ENCODE data around the gene SEPTIN6.
"Not testable (repeated sequence)": the region's sequence is repeated elsewhere in the genome, so short reads cannot be mapped to it uniquely, and the experiment has no call there.

Gene SEPTIN6

GRCh38 chrX:119690921-119691716, 1.8 kb downstream of the SEPTIN6 start:
- DNase-seq: no peak

GRCh38 chrX:119688911-119689321, 4.1 kb downstream of the SEPTIN6 start:
- no peak for DNase-seq

DNA sequence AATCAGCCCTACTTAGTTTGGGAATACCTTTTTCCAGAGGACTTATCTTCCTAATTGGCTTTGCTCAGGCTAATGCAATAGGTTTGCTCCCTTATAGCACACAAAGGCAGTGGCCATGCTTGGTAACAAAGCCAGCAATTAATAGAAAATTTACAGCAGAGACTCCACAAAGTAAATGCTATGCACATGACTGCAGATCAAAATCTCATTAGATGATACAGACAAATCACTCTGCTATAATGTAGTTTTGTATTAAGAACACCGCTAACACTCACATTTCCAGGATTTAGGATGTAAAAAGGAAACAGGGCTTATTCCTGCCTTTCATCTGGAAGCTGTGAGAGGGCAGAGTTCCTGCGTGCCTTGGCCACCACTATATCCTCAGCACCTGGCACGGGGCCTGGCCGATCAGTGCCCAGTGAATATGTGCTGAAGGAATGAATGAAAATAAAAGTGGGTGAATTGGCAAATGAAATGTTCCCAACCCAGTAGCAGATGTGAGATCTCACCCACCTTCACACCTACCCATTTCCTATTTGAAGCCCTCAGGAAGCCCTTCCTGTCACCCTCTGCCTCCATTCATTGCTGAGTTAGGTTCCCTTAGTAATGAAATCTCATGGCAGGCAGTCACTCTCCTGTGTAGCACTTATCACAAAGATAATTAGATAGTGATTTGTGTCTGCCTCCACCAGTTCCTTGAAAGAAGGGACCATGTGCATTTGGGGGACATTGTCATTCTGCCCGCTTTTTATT, 5.1 kb downstream of the SEPTIN6 start:
- no peak for DNase-seq

GRCh38 chrX:119686087-119686691, 6.8 kb downstream of the SEPTIN6 start:
- DNase-seq: peak; percentile 66

GRCh38 chrX:119685225-119686066, 7.5 kb downstream of the SEPTIN6 start:
- peak; percentile 67 for DNase-seq

DNA sequence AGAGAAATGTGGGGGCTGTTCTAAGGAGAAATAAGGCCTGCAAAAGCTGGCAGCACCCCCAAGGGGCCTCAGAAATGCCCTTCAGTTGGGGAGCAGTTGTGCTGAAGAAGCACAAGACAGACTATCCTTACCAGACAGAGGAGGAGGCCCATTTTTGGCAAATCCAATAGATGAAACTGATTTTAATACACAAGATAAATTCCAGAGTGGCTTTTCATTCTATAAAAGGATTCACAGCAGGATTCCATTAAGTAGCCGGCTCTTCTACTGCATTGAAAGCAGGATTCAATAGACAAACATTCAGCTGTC, 8.1 kb downstream of the SEPTIN6 start:
- no peak for DNase-seq

- not testable (repeated sequence) for DNase-seq
Observed at GRCh38 chrX:119684312-119684711, 8.7 kb downstream of the SEPTIN6 start.

GRCh38 chrX:119682019-119682989, 10.7 kb downstream of the SEPTIN6 start:
- DNase-seq: no peak

GRCh38 chrX:119677654-119677981, 15.3 kb downstream of the SEPTIN6 start:
- no peak for DNase-seq

- DNase-seq: peak; percentile 33
Observed at GRCh38 chrX:119676949-119677653, 15.9 kb downstream of the SEPTIN6 start.

DNA sequence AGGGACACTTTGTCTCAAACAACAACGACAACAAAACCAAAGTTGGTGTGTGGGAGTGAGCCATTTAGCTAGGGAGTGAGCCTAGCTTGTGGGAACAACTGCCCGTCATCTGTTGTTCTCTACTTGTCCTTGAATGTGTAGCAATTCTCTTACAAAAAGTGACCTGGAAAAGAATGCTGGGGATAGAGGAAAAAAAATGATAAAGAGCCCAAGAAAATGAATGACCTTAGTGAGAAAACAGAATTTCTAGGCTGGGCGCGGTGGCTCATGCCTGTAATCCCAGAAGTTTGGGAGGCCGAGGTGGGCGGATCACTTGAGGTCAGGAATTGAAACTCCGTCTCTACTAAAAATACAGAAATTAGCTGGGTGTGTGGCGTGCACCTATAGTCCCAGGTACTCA, 19.6 kb downstream of the SEPTIN6 start:
- no peak for DNase-seq

GRCh38 chrX:119672426-119672825, 20.5 kb downstream of the SEPTIN6 start:
- no peak for DNase-seq

- peak; percentile 26 for DNase-seq
Observed at GRCh38 chrX:119669424-119670037, 23.4 kb downstream of the SEPTIN6 start.

GRCh38 chrX:119667111-119667878, 25.7 kb downstream of the SEPTIN6 start:
- DNase-seq: peak; percentile 65

DNA sequence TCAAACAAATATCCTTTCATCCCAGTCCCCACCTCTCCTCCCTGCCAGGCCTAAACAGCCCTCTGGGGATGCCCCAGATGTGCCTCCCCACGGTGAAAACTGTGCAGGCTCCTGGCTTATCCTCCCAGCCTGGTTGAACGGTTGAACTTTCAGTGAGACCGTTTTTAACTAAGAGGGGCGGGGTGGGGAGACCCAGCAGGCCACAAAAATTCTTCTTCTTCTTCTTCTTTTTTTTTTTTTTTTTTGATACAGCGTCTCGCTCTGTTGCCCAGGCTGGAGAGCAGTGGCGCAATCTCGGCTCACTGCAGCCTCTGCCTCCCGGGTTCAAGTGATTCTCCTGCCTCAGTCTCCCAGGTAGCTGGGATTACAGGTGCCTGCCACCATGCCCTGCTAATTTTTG, 28.1 kb downstream of the SEPTIN6 start:
- not testable (repeated sequence) for DNase-seq

- DNase-seq: no peak
Observed at GRCh38 chrX:119661486-119661885, 31.5 kb downstream of the SEPTIN6 start.

- no peak for DNase-seq
Observed at GRCh38 chrX:119659522-119659921, 33.4 kb downstream of the SEPTIN6 start.

GRCh38 chrX:119655125-119655524, 37.8 kb downstream of the SEPTIN6 start:
- DNase-seq: peak; percentile 41

- DNase-seq: peak; percentile 79
Observed at GRCh38 chrX:119654112-119654531, 38.8 kb downstream of the SEPTIN6 start.

DNA sequence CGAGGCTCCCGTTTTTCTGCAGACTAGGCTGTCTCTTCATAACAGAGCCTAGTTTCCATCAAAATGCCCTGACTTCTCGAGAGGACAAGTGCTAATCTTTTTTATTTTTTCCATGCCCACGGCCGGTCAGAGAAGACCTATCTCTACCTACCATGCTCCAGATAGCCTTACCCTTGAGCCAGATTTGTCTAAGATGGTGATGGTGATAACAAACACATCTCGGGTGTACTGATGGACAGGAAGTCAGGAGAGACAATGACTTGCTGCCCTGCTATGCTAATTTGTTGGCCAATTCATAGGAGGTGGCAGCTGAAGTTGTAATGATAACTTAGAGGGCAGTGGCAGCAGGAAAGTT, 44.6 kb downstream of the SEPTIN6 start:
- no peak for DNase-seq
